HEK293 (cell line): Measurements from ENCODE around the gene CFAP410.

Experiments used
- CTCF ChIA-PET: fragments of 350-600 bp; formaldehyde crosslinking; extraction: SDS; loops from one replicate; lab custom pipeline; 2021; ENCODE audit warnings: antibody characterized with exemption; lab: Yijun Ruan, JAX
- POLR2A ChIA-PET: fragments of 300-600 bp; formaldehyde crosslinking; extraction: SDS; loops from one replicate; lab custom pipeline; 2020; ENCODE audit warnings: antibody characterized with exemption, inconsistent platforms; lab: Yijun Ruan, JAX
- H3K27ac ChIP-seq: fragments of 200-500 bp; sonication (Bioruptor generic); 2 replicates; pipeline ENCODE4 v1.5.1; 2014; ENCODE audit warnings: low read depth, low read length, control low read depth, inconsistent platforms; ENCODE audit errors: extremely low read depth
- H3K36me3 ChIP-seq, 2 experiments: fragments of 200-500 bp in 1 of 2; sonication (Bioruptor generic) in 1 of 2; 1 replicate in 1 of 2; 2 replicates in 1 of 2; pipeline ENCODE4 v1.5.1; 2014 to 2017; ENCODE audit warnings: inconsistent platforms in 2 of 2, low read length in 2 of 2; ENCODE audit not compliant: control insufficient read depth in 2 of 2, insufficient read depth in 1 of 2
- H3K4me1 ChIP-seq: fragments of 200-500 bp; sonication (Bioruptor generic); 2 replicates; pipeline ENCODE4 v1.5.1; 2014; ENCODE audit warnings: mild to moderate bottlenecking, low read length, inconsistent platforms; ENCODE audit not compliant: control insufficient read depth, insufficient read depth
- H3K4me3 ChIP-seq: 2 replicates; pipeline ENCODE4 v1.5.1; 2011; ENCODE audit warnings: low read depth, mild to moderate bottlenecking, control low read depth, low read length, moderate library complexity
- H3K9me3 ChIP-seq: fragments of 200-500 bp; sonication (Bioruptor generic); 2 replicates; pipeline ENCODE4 v1.5.1; 2014; ENCODE audit warnings: low read depth, low read length, inconsistent platforms; ENCODE audit not compliant: control insufficient read depth, insufficient read depth
- BCL11B ChIP-seq: fragments of 450-650 bp; formaldehyde crosslinking; IDR thresholded peaks from 2 replicates; pipeline ENCODE4 v1.5.1; 2016; ENCODE audit warnings: low read depth, missing biosample characterization, missing genetic modification characterization
- KLF10 ChIP-seq: fragments of 450-650 bp; IDR thresholded peaks from 2 replicates; pipeline ENCODE4 v1.5.1; 2018; ENCODE audit warnings: missing biosample characterization, mild to moderate bottlenecking, missing genetic modification characterization
- KLF9 ChIP-seq: fragments of 450-650 bp; formaldehyde crosslinking; IDR thresholded peaks from 2 replicates; pipeline ENCODE4 v1.5.1; 2016; ENCODE audit warnings: missing biosample characterization, missing genetic modification characterization, low read depth
- MZF1 ChIP-seq: fragments of 450-650 bp; formaldehyde crosslinking; IDR thresholded peaks from 2 replicates; pipeline ENCODE4 v1.5.1; 2017; ENCODE audit warnings: missing biosample characterization, missing genetic modification characterization, borderline replicate concordance
- OVOL3 ChIP-seq: fragments of 450-650 bp; formaldehyde crosslinking; IDR thresholded peaks from 2 replicates; pipeline ENCODE4 v1.5.1; 2016; ENCODE audit warnings: missing biosample characterization, missing genetic modification characterization
- SP2 ChIP-seq: fragments of 450-650 bp; formaldehyde crosslinking; IDR thresholded peaks from 2 replicates; pipeline ENCODE4 v1.5.1; 2016; ENCODE audit warnings: missing biosample characterization, missing genetic modification characterization
- SP3 ChIP-seq: fragments of 450-650 bp; formaldehyde crosslinking; IDR thresholded peaks from 2 replicates; pipeline ENCODE4 v1.5.1; 2016; ENCODE audit warnings: missing biosample characterization, missing genetic modification characterization
- TRIM28 ChIP-seq: IDR thresholded peaks from 2 replicates; pipeline ENCODE4 v1.6.1; 2011; ENCODE audit warnings: low read length, control low read depth, borderline replicate concordance
- ZBTB17 ChIP-seq: fragments of 450-650 bp; formaldehyde crosslinking; IDR thresholded peaks from 2 replicates; pipeline ENCODE4 v1.5.1; 2016; ENCODE audit warnings: missing biosample characterization, missing genetic modification characterization
- ZBTB21 ChIP-seq: fragments of 450-650 bp; formaldehyde crosslinking; IDR thresholded peaks from 2 replicates; pipeline ENCODE4 v1.5.1; 2017; ENCODE audit warnings: missing biosample characterization, missing genetic modification characterization
- ZFP3 ChIP-seq: fragments of 450-650 bp; formaldehyde crosslinking; IDR thresholded peaks from 2 replicates; pipeline ENCODE4 v1.5.1; 2016; ENCODE audit warnings: low read depth, missing biosample characterization, missing genetic modification characterization
- ZNF133 ChIP-seq: fragments of 450-650 bp; formaldehyde crosslinking; IDR thresholded peaks from 2 replicates; pipeline ENCODE4 v1.5.1; 2016; ENCODE audit warnings: missing biosample characterization, missing genetic modification characterization
- ZNF24 ChIP-seq: fragments of 450-650 bp; formaldehyde crosslinking; IDR thresholded peaks from 2 replicates; pipeline ENCODE4 v1.5.1; 2016; ENCODE audit warnings: missing biosample characterization, missing genetic modification characterization
- ZNF266 ChIP-seq: fragments of 450-650 bp; formaldehyde crosslinking; IDR thresholded peaks from 2 replicates; pipeline ENCODE4 v1.5.1; 2016; ENCODE audit warnings: missing biosample characterization, missing genetic modification characterization, low read depth
- ZNF366 ChIP-seq: fragments of 450-650 bp; formaldehyde crosslinking; conservative IDR thresholded peaks from 2 replicates; pipeline ENCODE4 v1.5.1; 2016; ENCODE audit warnings: missing biosample characterization, missing genetic modification characterization
- ZNF391 ChIP-seq: fragments of 450-650 bp; formaldehyde crosslinking; IDR thresholded peaks from 2 replicates; pipeline ENCODE4 v1.5.1; 2016; ENCODE audit warnings: low read depth, missing biosample characterization, missing genetic modification characterization, borderline replicate concordance
- ZNF404 ChIP-seq: fragments of 450-650 bp; formaldehyde crosslinking; IDR thresholded peaks from 2 replicates; pipeline ENCODE4 v1.5.1; 2017; ENCODE audit warnings: missing biosample characterization, missing genetic modification characterization
- ZNF610 ChIP-seq: fragments of 450-650 bp; formaldehyde crosslinking; IDR thresholded peaks from 2 replicates; pipeline ENCODE4 v1.5.1; 2016; ENCODE audit warnings: missing biosample characterization, missing genetic modification characterization, borderline replicate concordance
- ZNF621 ChIP-seq: fragments of 450-650 bp; formaldehyde crosslinking; IDR thresholded peaks from 2 replicates; pipeline ENCODE4 v1.5.1; 2017; ENCODE audit warnings: missing biosample characterization, missing genetic modification characterization
- ZNF626 ChIP-seq: fragments of 450-650 bp; sonication (Bioruptor Pico); formaldehyde crosslinking; IDR thresholded peaks from 2 replicates; pipeline ENCODE4 v1.5.1; 2018; ENCODE audit warnings: missing biosample characterization, missing genetic modification characterization, inconsistent platforms
- ZNF670 ChIP-seq: fragments of 450-650 bp; formaldehyde crosslinking; IDR thresholded peaks from 2 replicates; pipeline ENCODE4 v1.5.1; 2016; ENCODE audit warnings: missing biosample characterization, missing genetic modification characterization, low read depth
- ZSCAN23 ChIP-seq: fragments of 450-650 bp; formaldehyde crosslinking; IDR thresholded peaks from 2 replicates; pipeline ENCODE4 v1.5.1; 2016; ENCODE audit warnings: missing biosample characterization, missing genetic modification characterization
- TF ChIP-seq, protein P1 (sequence below): fragments of 450-650 bp; formaldehyde crosslinking; IDR thresholded peaks from 2 replicates; pipeline ENCODE4 v1.5.1; 2016; ENCODE audit warnings: missing biosample characterization, missing genetic modification characterization
- TF ChIP-seq, protein P2 (sequence below): fragments of 450-650 bp; formaldehyde crosslinking; conservative IDR thresholded peaks from 2 replicates; pipeline ENCODE4 v1.5.1; 2016; ENCODE audit warnings: low read depth, missing biosample characterization, missing genetic modification characterization
- TF ChIP-seq, protein P3 (sequence below): fragments of 450-650 bp; formaldehyde crosslinking; IDR thresholded peaks from 2 replicates; pipeline ENCODE4 v1.5.1; 2016; ENCODE audit warnings: missing biosample characterization, missing genetic modification characterization
- TF ChIP-seq, protein P4 (sequence below): fragments of 450-650 bp; formaldehyde crosslinking; IDR thresholded peaks from 2 replicates; pipeline ENCODE4 v1.5.1; 2016; ENCODE audit warnings: missing biosample characterization, missing genetic modification characterization
- TF ChIP-seq, protein P5 (sequence below): fragments of 450-650 bp; formaldehyde crosslinking; IDR thresholded peaks from 2 replicates; pipeline ENCODE4 v1.5.1; 2016; ENCODE audit warnings: missing biosample characterization, missing genetic modification characterization, low read depth

The CFAP410 gene

DNA sequence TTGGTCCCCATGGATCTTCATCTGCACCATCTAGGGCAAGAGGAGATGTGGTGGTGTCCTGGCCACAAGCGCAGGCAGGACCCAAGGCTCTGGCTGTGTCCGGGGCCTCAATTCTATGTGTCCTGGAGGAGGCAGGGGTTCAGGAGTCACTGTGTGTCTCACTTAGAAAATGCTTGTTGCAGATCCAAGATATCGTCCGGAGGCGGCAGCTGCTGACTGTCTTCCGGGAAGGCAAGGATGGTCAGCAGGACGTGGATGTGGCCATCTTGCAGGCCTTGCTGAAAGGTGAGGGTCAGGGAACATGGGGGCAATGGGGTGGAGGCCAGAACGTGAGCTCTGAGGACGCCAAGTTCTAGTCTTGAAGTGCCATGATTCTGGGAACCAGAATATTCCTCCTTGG, 43.3 kb upstream of the CFAP410 start (continued):
- no peak for TF ChIP-seq KLF9
- TF ChIP-seq TRIM28, result no peak
- TF ChIP-seq ZNF404 (tag by site-specific recombination), result no peak
- no peak for TF ChIP-seq ZNF24 (tag by site-specific recombination)
- no peak for TF ChIP-seq ZNF670 (tag by site-specific recombination)
- TF ChIP-seq MZF1 (tag by site-specific recombination), result no peak
- no peak for TF ChIP-seq ZSCAN23
- TF ChIP-seq ZFP3 (tag by site-specific recombination), result no peak
- no peak for TF ChIP-seq ZNF621 (tag by site-specific recombination)
- TF ChIP-seq ZNF133 (tag by site-specific recombination), result no peak
- TF ChIP-seq, protein P1, sequence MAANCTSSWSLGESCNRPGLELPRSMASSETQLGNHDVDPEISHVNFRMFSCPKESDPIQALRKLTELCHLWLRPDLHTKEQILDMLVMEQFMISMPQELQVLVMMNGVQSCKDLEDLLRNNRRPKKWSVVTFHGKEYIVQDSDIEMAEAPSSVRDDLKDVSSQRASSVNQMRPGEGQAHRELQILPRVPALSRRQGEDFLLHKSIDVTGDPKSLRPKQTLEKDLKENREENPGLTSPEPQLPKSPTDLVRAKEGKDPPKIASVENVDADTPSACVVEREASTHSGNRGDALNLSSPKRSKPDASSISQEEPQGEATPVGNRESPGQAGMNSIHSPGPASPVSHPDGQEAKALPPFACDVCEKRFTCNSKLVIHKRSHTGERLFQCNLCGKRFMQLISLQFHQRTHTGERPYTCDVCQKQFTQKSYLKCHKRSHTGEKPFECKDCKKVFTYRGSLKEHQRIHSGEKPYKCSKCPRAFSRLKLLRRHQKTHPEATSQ (tag by site-specific recombination), result no peak
- no peak for TF ChIP-seq ZBTB21 (tag by site-specific recombination)
- TF ChIP-seq OVOL3 (tag by site-specific recombination), result no peak
- no peak for TF ChIP-seq SP3 (tag by site-specific recombination)
- TF ChIP-seq, protein P2, sequence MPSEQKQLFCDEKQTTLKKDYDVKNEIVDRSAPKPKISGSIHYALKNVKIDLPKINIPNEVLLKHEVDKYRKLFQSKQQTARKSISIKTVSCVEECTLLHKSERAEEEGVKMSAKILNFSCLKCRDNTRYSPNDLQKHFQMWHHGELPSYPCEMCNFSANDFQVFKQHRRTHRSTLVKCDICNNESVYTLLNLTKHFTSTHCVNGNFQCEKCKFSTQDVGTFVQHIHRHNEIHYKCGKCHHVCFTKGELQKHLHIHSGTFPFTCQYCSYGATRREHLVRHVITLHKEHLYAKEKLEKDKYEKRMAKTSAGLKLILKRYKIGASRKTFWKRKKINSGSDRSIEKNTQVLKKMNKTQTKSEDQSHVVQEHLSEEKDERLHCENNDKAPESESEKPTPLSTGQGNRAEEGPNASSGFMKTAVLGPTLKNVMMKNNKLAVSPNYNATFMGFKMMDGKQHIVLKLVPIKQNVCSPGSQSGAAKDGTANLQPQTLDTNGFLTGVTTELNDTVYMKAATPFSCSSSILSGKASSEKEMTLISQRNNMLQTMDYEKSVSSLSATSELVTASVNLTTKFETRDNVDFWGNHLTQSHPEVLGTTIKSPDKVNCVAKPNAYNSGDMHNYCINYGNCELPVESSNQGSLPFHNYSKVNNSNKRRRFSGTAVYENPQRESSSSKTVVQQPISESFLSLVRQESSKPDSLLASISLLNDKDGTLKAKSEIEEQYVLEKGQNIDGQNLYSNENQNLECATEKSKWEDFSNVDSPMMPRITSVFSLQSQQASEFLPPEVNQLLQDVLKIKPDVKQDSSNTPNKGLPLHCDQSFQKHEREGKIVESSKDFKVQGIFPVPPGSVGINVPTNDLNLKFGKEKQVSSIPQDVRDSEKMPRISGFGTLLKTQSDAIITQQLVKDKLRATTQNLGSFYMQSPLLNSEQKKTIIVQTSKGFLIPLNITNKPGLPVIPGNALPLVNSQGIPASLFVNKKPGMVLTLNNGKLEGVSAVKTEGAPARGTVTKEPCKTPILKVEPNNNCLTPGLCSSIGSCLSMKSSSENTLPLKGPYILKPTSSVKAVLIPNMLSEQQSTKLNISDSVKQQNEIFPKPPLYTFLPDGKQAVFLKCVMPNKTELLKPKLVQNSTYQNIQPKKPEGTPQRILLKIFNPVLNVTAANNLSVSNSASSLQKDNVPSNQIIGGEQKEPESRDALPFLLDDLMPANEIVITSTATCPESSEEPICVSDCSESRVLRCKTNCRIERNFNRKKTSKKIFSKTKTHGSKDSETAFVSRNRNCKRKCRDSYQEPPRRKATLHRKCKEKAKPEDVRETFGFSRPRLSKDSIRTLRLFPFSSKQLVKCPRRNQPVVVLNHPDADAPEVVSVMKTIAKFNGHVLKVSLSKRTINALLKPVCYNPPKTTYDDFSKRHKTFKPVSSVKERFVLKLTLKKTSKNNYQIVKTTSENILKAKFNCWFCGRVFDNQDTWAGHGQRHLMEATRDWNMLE (tag by site-specific recombination), result no peak

DNA sequence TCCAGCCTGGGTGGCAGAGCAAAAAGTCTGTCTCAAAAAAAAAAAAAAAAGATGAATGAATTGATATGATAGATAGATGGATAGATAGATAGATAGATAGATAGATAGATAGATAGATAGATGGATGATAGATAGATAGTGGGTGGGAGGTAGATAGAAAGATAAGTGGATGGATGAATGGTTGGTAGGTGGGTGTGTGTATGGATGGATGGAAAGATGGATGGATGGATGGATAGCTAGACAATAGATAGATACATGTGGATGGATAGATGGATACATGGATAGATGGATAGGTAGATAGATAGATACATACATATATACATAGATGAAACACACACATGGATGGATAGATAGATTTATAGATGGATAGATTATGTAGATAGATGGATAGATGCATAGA, 42.7 kb upstream of the CFAP410 start:
- CTCF ChIA-PET, result interaction anchor here (0.6 kb wide), 1 partner anchor 18 kb away, joined by 4 read pairs; no protein-coding TSS in a partner anchor

DNA sequence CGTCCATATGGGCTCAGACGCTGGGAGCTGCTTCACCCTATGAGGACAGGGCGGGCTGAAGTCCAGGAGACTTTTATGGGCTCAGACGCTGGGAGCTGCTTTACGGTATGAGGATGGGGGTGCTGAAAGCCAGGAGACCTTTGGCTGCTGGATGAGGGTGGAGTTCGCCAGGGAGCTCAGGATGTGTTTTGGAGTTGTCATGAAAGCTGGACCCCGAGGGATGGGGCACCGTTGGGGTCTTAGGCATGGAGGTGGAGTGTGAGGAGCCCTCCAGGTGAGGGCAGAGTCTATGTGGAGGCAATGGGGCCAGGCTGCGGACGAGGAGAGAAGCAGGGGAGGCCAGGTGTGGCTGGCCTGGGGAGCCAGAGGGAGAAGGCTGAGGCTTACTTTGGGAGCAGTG, 41.7 kb upstream of the CFAP410 start:
- Histone ChIP-seq H3K4me1 (no peaks in the 10 kb centered on the region), H3K36me3 (no peaks in the 10 kb centered on the region), H3K4me3 (no peak overlapping the region), H3K27ac (no peak overlapping the region), H3K9me3 (no peaks in the 10 kb centered on the region)
- ChIA-PET POLR2A (no interaction called here), CTCF (no interaction called here)
- TF ChIP-seq, protein P3, sequence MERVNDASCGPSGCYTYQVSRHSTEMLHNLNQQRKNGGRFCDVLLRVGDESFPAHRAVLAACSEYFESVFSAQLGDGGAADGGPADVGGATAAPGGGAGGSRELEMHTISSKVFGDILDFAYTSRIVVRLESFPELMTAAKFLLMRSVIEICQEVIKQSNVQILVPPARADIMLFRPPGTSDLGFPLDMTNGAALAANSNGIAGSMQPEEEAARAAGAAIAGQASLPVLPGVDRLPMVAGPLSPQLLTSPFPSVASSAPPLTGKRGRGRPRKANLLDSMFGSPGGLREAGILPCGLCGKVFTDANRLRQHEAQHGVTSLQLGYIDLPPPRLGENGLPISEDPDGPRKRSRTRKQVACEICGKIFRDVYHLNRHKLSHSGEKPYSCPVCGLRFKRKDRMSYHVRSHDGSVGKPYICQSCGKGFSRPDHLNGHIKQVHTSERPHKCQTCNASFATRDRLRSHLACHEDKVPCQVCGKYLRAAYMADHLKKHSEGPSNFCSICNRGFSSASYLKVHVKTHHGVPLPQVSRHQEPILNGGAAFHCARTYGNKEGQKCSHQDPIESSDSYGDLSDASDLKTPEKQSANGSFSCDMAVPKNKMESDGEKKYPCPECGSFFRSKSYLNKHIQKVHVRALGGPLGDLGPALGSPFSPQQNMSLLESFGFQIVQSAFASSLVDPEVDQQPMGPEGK (tag by site-specific recombination), result no peak
- TF ChIP-seq ZNF610 (tag by site-specific recombination), result no peak
- TF ChIP-seq, protein P4, sequence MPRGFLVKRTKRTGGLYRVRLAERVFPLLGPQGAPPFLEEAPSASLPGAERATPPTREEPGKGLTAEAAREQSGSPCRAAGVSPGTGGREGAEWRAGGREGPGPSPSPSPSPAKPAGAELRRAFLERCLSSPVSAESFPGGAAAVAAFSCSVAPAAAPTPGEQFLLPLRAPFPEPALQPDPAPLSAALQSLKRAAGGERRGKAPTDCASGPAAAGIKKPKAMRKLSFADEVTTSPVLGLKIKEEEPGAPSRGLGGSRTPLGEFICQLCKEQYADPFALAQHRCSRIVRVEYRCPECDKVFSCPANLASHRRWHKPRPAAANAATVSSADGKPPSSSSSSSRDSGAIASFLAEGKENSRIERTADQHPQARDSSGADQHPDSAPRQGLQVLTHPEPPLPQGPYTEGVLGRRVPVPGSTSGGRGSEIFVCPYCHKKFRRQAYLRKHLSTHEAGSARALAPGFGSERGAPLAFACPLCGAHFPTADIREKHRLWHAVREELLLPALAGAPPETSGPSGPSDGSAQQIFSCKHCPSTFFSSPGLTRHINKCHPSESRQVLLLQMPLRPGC (tag by site-specific recombination), result no peak
- TF ChIP-seq, protein P5, sequence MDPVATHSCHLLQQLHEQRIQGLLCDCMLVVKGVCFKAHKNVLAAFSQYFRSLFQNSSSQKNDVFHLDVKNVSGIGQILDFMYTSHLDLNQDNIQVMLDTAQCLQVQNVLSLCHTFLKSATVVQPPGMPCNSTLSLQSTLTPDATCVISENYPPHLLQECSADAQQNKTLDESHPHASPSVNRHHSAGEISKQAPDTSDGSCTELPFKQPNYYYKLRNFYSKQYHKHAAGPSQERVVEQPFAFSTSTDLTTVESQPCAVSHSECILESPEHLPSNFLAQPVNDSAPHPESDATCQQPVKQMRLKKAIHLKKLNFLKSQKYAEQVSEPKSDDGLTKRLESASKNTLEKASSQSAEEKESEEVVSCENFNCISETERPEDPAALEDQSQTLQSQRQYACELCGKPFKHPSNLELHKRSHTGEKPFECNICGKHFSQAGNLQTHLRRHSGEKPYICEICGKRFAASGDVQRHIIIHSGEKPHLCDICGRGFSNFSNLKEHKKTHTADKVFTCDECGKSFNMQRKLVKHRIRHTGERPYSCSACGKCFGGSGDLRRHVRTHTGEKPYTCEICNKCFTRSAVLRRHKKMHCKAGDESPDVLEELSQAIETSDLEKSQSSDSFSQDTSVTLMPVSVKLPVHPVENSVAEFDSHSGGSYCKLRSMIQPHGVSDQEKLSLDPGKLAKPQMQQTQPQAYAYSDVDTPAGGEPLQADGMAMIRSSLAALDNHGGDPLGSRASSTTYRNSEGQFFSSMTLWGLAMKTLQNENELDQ (tag by site-specific recombination), result no peak

More for the DNA sequence above, 42.7 kb upstream of the CFAP410 start:
- Histone ChIP-seq H3K4me1 (no peaks in the 10 kb centered on the region), H3K9me3 (no peaks in the 10 kb centered on the region), H3K4me3 (no peak overlapping the region), H3K36me3 (no peaks in the 10 kb centered on the region), H3K27ac (no peak overlapping the region)
- TF ChIP-seq ZNF626 (tag by site-specific recombination) (no peak), SP2 (tag by site-specific recombination) (no peak), ZNF391 (tag by site-specific recombination) (no peak), ZNF266 (tag by site-specific recombination) (no peak), ZBTB17 (tag by site-specific recombination) (peak; percentile 77), KLF10 (tag by site-specific recombination) (no peak), BCL11B (no peak), ZNF366 (tag by site-specific recombination) (peak; percentile 93)
- POLR2A ChIA-PET, result no interaction called here
